DOHH2 (cell line): Measurements from ENCODE around the gene PROM2.

ENCODE experiments used
- H3F3A ChIP-seq: fragments of 200-600 bp; sonication (generic), shearing (Covaris generic); 2 replicates; pipeline ENCODE4 v1.6.0; 2016; ENCODE audit warnings: antibody characterized with exemption, mild to moderate bottlenecking; ENCODE audit not compliant: control insufficient read depth, insufficient read depth
- H3K27ac ChIP-seq: fragments of 200-600 bp; sonication (generic); 2 replicates; pipeline ENCODE4 v1.5.1; 2014; ENCODE audit warnings: low read depth, mild to moderate bottlenecking, low read length, moderate library complexity
- H3K27me3 ChIP-seq: fragments of 200-600 bp; sonication (generic); 2 replicates; pipeline ENCODE4 v1.6.1; 2014; ENCODE audit warnings: mild to moderate bottlenecking, low read length, mixed read lengths; ENCODE audit not compliant: control insufficient read depth
- H3K36me3 ChIP-seq: fragments of 200-600 bp; sonication (generic); 2 replicates; pipeline ENCODE4 v1.6.1; 2014; ENCODE audit warnings: mild to moderate bottlenecking, low read length, moderate library complexity, mixed read lengths; ENCODE audit not compliant: control insufficient read depth
- H3K4me1 ChIP-seq: fragments of 200-600 bp; sonication (generic); 2 replicates; pipeline ENCODE4 v1.6.1; 2014; ENCODE audit warnings: mild to moderate bottlenecking, low read length, mixed read lengths; ENCODE audit not compliant: control insufficient read depth
- H3K4me2 ChIP-seq: fragments of 200-600 bp; sonication (generic); 2 replicates; pipeline ENCODE4 v1.6.0; 2014; ENCODE audit warnings: mild to moderate bottlenecking, low read length, moderate library complexity
- H3K4me3 ChIP-seq: fragments of 200-600 bp; sonication (generic); 2 replicates; pipeline ENCODE4 v1.5.1; 2014; ENCODE audit warnings: mild to moderate bottlenecking, low read length, mixed read lengths
- H3K79me2 ChIP-seq: fragments of 200-600 bp; sonication (generic); 2 replicates; pipeline ENCODE4 v1.6.1; 2014; ENCODE audit warnings: mild to moderate bottlenecking, low read length, mixed read lengths; ENCODE audit not compliant: control insufficient read depth
- H3K9me2 ChIP-seq: fragments of 200-600 bp; sonication (generic); replicated peaks from 2 replicates; pipeline ENCODE4 v1.6.1; 2014; ENCODE audit warnings: mild to moderate bottlenecking, low read length, mixed read lengths; ENCODE audit not compliant: control insufficient read depth
- H3K9me3 ChIP-seq: fragments of 200-600 bp; sonication (generic); 2 replicates; pipeline ENCODE4 v1.6.1; 2014; ENCODE audit warnings: antibody characterized with exemption, low read length, mixed read lengths; ENCODE audit not compliant: control insufficient read depth, insufficient read depth
- H4K20me1 ChIP-seq: fragments of 200-600 bp; sonication (generic); 2 replicates; pipeline ENCODE4 v1.6.0; 2014; ENCODE audit warnings: low read depth, mild to moderate bottlenecking, antibody characterized with exemption, low read length, moderate library complexity; ENCODE audit not compliant: control insufficient read depth, insufficient read depth
- EZH2phosphoT487 ChIP-seq: fragments of 200-600 bp; sonication (generic); IDR thresholded peaks from 2 replicates; pipeline ENCODE4 v1.6.1; 2017; ENCODE audit warnings: borderline replicate concordance, mild to moderate bottlenecking, antibody characterized with exemption, low read length, moderate library complexity, mixed read lengths
- TF ChIP-seq, protein P1 (sequence below): fragments of 200-600 bp; sonication (generic); IDR thresholded peaks from one replicate; pipeline ENCODE4 v1.5.1; 2014; ENCODE audit warnings: antibody characterized with exemption, mild to moderate bottlenecking, low read depth, low read length; ENCODE audit not compliant: poor library complexity, severe bottlenecking

Gene PROM2

DNA sequence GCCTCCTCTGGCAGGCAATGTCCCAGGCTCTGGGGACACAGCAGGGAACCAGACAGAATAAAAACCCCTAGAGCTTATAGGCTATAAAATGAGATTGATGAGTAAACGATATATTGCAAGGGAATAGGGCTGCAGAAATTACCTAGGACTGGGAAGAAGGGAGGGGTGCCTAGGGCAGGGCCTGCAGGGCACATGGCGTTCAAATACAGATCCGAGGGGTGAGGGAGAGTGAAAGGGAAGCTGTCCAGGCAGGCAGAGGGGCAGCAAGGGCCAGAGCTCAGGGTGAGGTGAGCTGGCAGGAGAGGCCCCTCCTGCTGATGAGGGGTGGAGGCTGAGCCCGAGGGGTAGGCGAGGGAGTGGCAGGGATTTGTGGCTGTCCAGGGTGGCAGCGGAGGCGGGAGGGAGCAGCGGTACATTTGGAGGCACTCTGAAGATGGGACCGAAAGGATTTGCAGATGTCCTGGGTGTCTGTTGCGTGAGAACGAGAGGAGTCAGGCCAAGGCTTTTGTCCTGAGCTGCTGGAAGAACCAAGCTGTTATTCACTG is 56.6 kb downstream of the PROM2 start:
- Histone ChIP-seq H3K4me1 (no peaks in the 10 kb centered on the region), H3K4me3 (no peak overlapping the region), H3K36me3 (no peaks in the 10 kb centered on the region), H3K4me2 (no peak overlapping the region), H3K27me3 (no peaks in the 10 kb centered on the region), H4K20me1 (no peaks in the 10 kb centered on the region), H3F3A (no peaks in the 10 kb centered on the region), H3K27ac (no peak overlapping the region), H3K79me2 (no peaks in the 10 kb centered on the region), H3K9me3 (no peaks in the 10 kb centered on the region), H3K9me2 (no peaks in the 10 kb centered on the region)
- TF ChIP-seq EZH2phosphoT487: no peak
- TF ChIP-seq, protein P1, sequence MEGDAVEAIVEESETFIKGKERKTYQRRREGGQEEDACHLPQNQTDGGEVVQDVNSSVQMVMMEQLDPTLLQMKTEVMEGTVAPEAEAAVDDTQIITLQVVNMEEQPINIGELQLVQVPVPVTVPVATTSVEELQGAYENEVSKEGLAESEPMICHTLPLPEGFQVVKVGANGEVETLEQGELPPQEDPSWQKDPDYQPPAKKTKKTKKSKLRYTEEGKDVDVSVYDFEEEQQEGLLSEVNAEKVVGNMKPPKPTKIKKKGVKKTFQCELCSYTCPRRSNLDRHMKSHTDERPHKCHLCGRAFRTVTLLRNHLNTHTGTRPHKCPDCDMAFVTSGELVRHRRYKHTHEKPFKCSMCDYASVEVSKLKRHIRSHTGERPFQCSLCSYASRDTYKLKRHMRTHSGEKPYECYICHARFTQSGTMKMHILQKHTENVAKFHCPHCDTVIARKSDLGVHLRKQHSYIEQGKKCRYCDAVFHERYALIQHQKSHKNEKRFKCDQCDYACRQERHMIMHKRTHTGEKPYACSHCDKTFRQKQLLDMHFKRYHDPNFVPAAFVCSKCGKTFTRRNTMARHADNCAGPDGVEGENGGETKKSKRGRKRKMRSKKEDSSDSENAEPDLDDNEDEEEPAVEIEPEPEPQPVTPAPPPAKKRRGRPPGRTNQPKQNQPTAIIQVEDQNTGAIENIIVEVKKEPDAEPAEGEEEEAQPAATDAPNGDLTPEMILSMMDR: no peak

DNA sequence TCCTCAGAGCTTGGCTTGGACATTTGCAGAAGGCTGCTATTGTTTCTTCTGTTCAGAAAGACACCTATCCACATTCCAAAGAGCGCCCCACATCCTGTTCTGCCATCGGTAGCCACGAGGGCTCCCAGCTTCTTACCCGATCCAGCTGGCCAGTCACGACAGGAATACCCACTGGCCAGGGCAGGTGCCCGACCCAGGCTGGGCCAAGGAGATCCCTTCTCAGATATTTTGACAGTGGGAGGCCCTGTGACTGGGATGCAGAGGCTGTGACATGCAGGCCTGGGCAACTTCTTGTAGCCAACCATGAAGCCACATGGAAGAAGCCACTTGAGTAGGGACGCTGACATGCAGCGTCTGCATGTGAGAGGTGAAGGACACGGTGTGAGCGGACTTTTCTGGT is 57.4 kb downstream of the PROM2 start:
- H3K79me2 ChIP-seq: no peaks in the 10 kb centered on the region
- no peaks in the 10 kb centered on the region for H3F3A ChIP-seq
- no peaks in the 10 kb centered on the region for H4K20me1 ChIP-seq
- H3K9me2 ChIP-seq: no peaks in the 10 kb centered on the region
- H3K36me3 ChIP-seq: no peaks in the 10 kb centered on the region
- no peak overlapping the region for H3K27ac ChIP-seq
- no peak overlapping the region for H3K4me3 ChIP-seq
- TF ChIP-seq, protein P1: no peak
- no peak for TF ChIP-seq EZH2phosphoT487
- H3K9me3 ChIP-seq: no peaks in the 10 kb centered on the region
- H3K4me2 ChIP-seq: no peak overlapping the region
- H3K27me3 ChIP-seq: no peaks in the 10 kb centered on the region
- H3K4me1 ChIP-seq: no peaks in the 10 kb centered on the region

- Histone ChIP-seq H3K9me2 (no peaks in the 10 kb centered on the region), H3K79me2 (no peaks in the 10 kb centered on the region), H3K4me3 (no peak overlapping the region), H3K4me2 (no peak overlapping the region), H3F3A (no peaks in the 10 kb centered on the region), H4K20me1 (no peaks in the 10 kb centered on the region), H3K27ac (no peak overlapping the region), H3K4me1 (no peaks in the 10 kb centered on the region), H3K27me3 (no peaks in the 10 kb centered on the region), H3K36me3 (no peaks in the 10 kb centered on the region), H3K9me3 (no peaks in the 10 kb centered on the region)
- TF ChIP-seq, protein P1: no peak
- TF ChIP-seq EZH2phosphoT487: no peak
Observed at GRCh38 chr2:95332036-95332435, 57.8 kb downstream of the PROM2 start.

GRCh38 chr2:95333056-95333455 is 58.8 kb downstream of the PROM2 start:
- H3K4me2 ChIP-seq: no peak overlapping the region
- H3K27ac ChIP-seq: no peak overlapping the region

More at GRCh38 chr2:95333056-95333455, 58.8 kb downstream of the PROM2 start:
- Histone ChIP-seq H3K79me2 (no peaks in the 10 kb centered on the region), H3K36me3 (no peaks in the 10 kb centered on the region), H3F3A (no peaks in the 10 kb centered on the region), H3K4me1 (no peaks in the 10 kb centered on the region), H3K4me3 (no peak overlapping the region), H3K9me2 (no peaks in the 10 kb centered on the region), H3K27me3 (no peaks in the 10 kb centered on the region), H3K9me3 (no peaks in the 10 kb centered on the region), H4K20me1 (no peaks in the 10 kb centered on the region)
- TF ChIP-seq EZH2phosphoT487: no peak
- TF ChIP-seq, protein P1: no peak
